NCI-H82 (cell line): Measurements from ENCODE around the gene NCCRP1.

ENCODE experiments used
- DNase-seq: peaks from one replicate; lab custom pipeline; 2025; lab: John Stamatoyannopoulos, UW

Gene NCCRP1

DNA sequence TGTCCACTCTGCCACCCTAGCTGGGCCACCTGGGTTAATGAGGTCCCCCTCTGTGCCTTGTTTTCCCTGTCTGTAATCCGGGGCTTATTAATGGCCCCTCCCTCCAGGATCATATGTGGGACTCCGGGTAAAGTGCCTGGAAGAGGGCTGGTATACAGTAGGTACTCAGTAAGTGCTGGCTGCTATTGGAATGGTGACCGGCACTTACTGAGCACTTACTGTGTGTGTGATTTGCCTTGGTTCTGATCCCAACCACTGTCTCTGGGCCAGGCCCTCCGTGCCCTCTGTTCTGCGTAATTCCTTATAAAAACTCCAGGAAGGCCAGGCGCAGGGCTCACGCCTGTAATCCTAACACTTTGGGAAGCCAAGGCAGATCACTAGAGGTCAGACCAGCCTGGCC lies 30.9 kb upstream of the NCCRP1 start:
- no peak for DNase-seq

DNA sequence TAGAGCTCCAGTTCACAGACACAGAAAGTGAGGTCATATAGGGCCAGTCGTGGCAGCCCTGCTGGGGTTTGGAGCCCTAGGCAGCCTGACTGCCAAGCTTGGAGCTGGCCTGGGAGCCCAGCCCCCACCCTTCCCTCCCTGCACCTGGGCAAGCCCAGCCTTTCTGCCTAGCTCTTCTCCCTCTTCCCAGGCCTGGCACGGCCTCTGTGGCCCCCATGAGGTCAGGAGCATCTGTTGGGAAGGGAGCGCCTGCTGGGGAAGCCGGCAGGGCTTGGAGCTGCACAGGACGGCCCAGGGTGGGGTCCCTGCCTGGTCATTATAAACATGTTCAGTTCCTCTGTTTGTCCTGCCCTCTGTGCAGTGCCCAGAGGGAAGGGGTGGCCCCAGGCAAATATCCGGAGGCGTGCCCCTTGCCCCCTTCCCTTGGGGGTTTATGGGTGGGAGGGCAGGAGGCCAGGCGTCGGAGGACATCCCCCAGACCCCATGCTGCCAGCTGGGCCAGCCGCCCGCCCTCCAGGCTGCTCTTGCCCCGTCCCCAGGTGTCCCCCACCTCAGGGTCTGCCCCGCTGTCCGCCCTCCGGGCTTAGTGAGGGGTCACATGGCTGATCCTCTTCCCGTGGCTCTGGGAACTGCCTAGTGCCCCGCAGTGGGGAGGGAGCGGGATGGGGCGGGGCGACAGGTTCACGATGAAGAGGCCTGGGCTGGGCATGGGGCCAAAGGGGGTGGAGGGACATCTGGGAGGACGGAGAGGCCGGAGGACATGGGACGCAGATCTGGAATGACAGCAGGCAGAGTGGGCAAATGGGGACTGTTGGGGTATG lies 30.0 kb upstream of the NCCRP1 start:
- no peak for DNase-seq

DNA sequence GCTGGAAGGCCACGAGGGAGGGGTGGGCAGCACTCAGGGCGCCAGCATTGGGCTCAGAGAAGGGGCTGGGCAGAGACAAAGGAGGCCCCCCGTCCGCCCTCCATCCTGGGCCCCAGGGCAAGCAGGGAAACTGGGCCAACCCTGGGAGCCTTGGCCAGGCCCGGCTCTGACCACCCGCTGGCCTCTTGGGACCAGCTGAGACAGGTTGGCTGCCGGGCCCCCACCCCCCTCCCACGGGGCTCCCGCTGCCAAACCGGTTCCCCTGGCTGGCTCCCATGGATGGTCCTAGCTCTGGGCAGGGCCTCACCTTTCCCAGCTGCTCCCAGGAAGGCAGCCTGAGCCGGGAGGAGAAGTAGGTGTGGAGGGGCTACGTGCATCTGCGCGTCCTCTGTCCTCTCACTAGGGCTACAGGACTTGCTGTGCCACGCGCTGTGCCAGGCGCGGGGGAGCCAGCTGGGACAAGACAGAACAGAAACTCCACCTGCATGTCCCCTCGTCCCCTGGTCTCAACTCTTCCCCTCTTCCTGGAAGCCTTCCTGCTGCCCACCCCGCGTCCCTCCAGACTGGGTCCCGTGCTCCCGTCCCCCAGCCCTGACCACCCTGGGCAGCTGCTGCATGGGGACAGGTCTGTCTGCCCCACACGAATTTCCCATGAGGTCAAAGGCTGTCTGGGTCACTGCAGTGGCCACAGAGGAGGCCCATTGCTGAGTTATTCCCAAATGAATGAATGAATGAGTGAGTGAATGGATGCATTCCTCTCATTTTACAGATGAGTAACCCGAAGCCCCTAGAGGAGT lies 29.1 kb upstream of the NCCRP1 start:
- DNase-seq = no peak

DNA sequence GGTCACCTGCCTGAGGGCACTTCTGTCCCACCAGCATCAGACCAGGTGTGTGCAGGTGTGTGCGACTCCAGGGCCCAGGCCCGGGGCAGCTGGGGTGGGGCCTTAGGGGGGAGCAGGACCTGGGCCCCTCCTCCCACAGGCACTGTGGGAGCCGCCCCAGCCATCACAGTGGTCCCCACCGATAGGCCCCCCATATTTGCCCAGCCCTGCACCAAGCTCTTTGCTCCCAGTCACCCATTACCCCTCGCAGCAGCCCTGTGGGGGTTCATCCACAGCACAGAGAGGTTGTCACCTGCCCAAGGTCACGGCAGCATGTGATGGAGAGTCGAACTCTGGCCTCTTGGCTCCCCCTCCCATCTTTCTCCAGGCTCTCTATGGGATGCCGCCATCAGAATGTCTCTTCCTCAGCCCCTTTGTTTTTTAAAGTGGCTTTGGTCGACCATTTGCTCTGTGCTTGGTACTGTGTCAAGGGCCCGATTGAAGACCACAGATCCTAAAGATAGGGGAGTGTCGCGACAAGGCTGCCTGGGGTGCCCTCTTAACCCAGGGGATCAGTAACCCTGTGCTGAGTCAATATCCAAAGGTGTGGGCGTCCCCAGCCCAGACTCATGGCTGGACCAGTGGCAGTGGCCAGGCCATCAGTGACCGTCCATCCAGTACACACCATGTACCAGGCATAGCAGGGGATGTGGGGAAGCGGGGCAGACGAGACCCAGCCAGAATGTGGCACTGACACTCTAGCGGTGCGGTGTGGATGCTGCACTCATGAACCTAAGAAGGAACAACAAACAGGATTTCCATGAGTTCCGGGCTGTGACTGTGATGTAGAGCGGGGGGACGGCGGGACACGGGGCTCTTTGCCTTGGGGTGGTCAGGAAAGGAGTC lies 28.3 kb upstream of the NCCRP1 start:
- no peak for DNase-seq

DNA sequence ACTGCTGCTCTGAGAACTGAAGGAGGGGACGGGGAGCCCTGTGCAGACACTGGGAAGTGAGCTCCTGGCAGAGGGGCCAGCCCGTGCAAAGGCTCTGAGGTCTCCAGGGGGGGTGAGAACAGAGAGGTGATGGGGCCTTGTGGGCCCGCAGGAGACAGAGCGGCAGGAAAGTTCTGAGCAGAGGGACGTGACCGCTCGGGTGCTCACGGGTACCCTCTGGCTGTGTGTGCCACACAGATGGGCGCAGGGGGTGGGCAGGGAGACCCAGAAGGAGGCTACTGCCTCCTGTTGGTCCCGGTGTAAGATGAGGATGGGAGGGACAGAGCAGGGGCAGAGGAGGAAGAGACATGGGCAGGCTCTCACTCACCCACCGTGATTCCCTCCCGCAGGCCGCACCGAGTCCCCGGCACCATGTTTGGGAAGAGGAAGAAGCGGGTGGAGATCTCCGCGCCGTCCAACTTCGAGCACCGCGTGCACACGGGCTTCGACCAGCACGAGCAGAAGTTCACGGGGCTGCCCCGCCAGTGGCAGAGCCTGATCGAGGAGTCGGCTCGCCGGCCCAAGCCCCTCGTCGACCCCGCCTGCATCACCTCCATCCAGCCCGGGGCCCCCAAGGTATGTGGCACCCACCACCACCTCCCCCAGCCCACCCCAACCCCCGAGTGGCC lies 27.5 kb upstream of the NCCRP1 start:
- DNase-seq = no peak

DNA sequence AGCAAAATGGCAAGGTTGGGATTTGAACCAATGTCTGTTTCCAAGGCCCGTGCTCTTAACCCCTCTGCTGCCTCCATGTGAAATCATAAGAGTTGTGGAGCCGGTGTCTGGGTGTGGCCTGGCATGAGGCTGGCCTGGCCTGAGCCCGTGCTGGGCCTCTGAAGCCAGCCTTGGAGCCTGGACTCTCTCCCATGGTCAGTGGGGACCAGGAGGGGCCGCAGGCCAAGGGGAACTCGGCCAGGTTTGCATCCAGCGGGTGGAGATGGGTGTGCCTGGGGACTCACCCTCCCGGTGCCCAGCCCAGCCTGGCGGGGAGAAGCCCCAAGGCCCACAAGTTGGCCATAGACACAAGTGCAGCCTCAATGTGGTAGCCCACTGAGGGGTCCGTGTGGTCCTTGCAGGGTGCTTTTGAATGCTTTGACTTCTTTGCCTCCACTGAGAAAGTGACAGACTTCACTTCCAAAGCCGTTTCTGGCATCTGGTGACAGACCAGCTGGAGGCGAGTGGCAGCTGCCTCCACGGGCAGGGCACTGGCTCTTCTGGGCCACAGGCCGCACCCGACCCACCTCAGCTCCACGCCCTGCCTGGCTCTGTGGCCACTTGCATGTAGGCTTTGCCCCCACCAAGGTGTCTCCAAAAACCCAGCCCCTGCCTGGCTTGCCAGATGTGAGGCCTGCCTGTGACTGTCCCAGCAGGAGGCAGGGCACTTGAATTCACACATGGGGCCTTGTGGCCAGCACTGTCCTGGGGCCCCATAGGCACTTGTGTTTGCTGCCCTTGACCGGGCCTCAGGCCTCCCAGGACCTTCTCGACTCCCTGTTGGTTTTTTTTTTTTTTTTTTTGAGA lies 26.2 kb upstream of the NCCRP1 start:
- DNase-seq = no peak

DNA sequence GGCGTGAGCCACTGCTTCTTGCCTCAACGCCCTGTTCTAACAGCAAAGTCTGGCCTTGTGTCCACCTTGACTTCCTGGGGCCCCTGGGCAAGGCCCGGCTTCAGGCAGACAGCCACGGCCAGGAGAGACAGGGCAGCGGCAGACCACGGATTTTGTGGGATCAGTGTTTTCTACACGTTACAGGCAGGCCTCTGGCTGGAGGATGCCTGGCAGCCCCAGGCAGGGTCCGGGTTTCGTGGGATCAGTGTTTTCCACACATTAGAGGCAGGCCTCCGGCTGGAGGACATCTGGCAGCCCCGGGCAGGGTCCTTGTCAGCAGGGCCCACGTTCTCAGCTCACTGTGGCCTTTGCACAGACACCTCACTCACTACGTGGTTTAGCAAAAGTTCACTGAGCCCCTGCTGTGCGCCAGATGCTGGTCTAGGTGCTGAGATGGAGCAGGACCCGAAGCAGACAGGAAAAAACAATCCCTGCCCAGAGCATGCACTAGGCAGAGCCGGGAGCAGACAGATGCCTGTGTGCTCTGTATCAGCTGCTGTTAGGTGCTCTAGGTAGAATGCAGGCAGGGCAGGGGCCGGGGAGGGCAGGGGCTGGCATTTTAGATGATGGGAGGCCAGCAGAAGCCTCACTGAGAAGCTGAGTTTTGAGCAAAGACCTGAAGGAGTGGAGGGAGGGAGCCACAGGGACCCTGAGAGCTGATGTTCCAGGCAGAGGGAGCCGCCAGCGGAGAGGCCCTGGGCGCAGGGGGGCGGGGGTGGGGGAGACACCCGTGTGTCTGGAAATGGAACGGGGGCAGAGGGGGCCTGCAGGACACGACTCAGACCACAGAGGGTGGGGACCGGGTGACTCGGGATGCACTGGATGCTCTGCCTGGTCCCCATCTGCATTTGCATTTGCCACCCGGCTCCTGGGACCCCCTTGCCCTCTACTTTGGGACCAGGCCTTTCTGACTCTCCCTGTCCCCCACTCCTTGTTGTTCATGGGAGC lies 25.0 kb upstream of the NCCRP1 start:
- no peak for DNase-seq

DNA sequence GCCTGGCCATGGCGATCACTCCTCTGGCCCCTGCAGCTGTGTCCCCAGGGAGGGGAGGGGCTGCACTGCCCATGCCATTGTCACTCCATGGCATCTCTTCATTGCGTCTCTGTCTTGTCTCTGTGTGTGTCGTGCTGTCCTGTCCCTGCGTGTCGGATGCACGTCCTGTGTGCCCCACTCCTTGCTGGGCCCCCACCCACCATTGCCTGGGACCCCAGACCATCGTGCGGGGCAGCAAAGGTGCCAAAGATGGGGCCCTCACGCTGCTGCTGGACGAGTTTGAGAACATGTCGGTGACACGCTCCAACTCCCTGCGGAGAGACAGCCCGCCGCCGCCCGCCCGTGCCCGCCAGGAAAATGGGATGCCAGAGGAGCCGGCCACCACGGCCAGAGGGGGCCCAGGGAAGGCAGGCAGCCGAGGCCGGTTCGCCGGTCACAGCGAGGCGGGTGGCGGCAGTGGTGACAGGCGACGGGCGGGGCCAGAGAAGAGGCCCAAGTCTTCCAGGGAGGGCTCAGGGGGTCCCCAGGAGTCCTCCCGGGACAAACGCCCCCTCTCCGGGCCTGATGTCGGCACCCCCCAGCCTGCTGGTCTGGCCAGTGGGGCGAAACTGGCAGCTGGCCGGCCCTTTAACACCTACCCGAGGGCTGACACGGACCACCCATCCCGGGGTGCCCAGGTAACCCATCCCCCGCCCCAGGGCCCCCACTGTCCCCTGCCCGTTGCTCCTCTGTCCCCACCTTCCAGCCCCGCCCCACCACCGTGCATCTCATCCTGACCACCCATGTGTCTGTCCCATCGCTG lies 23.9 kb upstream of the NCCRP1 start:
- DNase-seq = no peak

DNA sequence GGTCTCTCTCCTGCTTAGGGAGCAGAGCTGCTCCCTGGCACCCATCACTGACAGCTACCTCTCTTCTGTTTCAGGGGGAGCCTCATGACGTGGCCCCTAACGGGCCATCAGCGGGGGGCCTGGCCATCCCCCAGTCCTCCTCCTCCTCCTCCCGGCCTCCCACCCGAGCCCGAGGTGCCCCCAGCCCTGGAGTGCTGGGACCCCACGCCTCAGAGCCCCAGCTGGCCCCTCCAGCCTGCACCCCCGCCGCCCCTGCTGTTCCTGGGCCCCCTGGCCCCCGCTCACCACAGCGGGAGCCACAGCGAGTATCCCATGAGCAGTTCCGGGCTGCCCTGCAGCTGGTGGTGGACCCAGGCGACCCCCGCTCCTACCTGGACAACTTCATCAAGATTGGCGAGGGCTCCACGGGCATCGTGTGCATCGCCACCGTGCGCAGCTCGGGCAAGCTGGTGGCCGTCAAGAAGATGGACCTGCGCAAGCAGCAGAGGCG lies 23.2 kb upstream of the NCCRP1 start:
- DNase-seq = no peak

DNA sequence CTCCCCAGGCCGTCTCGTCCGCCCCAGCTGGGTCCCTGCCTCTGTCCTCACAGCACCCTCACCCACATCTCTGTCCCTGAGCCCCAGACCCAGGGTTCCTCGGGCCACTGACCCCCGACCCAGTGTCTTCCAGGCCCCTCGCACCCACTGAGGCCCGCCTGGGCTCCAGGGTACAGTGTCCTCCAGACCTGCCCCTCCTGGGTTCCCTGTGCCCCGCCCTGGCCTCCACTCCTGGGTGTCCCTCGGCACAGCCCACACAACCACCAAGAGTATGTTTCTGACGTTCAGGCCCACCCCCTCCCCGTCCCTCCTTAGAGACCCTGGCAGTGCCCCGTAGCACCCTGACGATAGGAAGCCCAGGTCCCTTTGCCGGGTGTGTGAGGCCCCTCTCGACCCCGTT lies 22.6 kb upstream of the NCCRP1 start:
- no peak for DNase-seq

DNA sequence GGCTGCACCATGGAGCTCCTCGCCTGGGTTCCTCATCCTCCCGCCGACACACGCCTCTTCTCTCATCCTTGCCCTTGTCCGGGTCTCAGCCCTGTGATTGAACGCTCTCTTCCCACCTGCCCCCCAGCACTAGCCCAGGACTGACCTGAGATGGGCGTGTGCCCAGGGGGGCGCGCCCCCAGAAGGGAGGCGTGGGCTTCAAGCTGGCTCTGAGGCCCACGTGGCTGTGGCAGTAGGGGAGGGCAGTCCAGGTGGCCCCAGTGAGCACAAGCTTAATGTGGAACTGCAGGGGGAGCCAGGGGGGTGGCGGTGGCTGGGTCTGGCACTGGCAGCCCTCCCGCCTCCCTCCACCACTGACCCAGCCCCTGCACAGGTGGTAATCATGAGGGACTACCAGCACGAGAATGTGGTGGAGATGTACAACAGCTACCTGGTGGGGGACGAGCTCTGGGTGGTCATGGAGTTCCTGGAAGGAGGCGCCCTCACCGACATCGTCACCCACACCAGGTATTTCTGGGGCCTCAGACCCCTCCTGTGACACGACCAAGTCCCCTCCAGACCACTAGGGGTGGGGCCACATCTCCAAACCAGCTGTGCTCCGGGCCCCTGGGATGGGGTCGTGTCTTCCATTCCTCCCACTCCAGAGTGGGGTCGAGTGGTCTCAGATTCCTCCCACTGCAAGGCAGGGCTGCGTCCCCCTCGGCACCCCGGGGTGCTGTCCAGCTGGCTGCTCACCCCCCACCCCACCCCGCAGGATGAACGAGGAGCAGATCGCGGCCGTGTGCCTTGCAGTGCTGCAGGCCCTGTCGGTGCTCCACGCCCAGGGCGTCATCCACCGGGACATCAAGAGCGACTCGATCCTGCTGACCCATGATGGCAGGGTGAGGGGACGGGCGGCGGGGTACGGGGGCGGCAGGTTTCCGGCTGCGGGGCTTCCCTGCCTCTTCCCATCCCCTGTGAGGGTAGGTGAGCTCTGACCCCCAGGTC lies 21.9 kb upstream of the NCCRP1 start:
- DNase-seq = no peak

DNA sequence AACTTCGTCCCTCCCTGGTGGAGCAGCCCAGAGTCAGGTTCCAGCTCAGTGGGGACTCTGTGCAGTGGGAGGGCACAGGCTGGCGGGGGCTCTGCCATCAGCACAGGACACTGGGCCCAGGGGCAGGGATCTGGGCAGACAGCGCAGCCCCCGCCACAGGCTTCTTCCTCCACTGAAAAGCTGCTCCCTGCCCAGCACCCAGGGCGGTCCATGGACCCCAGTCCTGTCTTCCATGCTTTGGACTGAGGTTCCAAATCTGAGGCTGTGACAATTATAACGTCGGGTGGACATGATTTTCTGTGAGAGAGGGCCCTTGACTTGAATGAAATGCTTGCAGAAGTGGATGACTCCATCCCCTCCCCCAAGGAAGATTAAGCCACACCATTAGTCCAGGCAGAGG lies 21.2 kb upstream of the NCCRP1 start:
- DNase-seq = no peak

DNA sequence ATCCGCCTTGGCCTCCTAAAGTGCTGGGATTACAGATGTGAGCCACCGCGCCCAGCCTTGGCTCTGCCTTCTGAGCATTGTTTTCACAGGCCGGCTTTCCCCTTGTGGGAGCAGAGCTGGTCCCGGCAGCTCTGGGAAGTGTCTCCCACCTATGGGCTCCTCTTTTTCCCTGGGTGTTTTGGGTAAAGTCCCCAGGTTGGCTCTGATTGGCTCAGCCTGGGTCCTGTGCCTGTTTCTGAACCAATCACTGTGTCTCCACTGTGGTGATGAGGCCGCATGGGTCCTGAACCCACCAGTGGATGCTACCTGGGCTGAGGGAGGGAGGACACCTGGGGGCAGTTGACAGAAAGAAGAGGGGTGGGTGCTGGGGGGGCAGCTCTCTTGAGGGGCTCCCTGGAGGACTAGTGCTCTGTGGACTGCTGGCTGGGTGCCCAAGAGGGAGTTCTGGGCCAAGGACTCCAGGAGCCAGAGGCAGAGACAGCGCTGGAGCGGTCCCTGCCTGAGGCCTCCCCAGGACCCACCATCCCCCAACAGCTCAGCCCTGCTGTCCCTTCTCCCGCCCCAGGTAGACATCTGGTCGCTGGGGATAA lies 19.6 kb upstream of the NCCRP1 start:
- DNase-seq = peak; percentile 26

DNA sequence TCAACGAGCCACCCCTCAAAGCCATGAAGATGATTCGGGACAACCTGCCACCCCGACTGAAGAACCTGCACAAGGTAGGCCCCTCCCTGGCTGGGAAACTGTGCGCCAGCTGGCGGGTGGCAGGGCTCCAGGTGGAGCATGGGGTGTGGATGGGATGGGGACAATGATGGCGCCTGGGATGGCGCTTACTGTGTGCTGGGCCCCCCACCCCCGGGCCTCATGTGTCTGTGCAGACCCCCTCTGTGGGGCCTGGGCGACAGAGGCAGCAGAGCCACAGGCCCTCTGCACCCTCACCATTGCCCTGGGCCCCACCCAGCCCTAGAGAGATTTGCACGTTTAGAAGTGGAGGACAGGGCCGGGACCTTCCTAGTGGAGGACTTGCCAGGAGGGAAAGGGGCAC lies 19.0 kb upstream of the NCCRP1 start:
- no peak for DNase-seq

DNA sequence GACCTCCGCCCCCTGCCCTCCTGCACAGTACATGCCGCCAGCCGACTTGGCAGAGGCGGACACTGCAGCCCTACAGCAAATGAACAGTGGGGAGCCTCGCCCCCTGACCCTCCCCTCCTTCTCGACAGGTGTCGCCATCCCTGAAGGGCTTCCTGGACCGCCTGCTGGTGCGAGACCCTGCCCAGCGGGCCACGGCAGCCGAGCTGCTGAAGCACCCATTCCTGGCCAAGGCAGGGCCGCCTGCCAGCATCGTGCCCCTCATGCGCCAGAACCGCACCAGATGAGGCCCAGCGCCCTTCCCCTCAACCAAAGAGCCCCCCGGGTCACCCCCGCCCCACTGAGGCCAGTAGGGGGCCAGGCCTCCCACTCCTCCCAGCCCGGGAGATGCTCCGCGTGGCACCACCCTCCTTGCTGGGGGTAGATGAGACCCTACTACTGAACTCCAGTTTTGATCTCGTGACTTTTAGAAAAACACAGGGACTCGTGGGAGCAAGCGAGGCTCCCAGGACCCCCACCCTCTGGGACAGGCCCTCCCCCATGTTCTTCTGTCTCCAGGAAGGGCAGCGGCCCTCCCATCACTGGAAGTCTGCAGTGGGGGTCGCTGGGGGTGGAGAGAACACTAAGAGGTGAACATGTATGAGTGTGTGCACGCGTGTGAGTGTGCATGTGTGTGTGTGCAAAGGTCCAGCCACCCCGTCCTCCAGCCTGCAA lies 18.3 kb upstream of the NCCRP1 start:
- no peak for DNase-seq

DNA sequence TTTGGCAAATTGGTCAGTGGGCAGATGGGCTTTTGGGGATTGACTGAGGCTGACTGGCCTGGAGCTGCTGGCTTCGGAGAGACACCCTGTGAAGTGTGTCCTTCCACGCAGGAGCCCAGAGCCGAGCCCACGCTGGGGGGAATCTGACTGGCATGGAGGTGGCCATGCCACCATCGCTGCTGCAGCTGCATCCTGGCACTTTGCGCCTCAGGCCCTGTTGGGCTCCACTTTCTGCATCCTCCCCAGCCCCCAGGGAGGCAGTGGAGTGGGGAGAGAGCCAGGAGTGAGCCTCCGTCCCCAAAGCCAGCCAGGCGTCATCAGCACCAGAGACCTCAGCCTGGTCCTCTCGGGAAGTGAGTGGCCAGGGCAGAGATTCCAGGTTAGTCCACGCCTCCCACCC lies 17.0 kb upstream of the NCCRP1 start:
- no peak for DNase-seq
